ENCODE data around the gene TRIM39. TPM values are rescaled to one million over a fixed set of nuclear protein-coding genes. Genes with fewer than 3 reads are reported as not detected.

The TRIM39 gene
- total and polyA plus RNA-seq, 2 donors (not counting 1 experiment from before 2014, with no cell fraction given): 18.1 to 31.4 TPM

- Mint-ChIP-seq H3K27me3 (no peaks in the 10 kb centered on the region), H3K4me1 (peaks cover 47% of the 10 kb centered on the region), H3K9me3 (ENCODE audit: insufficient read depth) (no peaks in the 10 kb centered on the region), H3K27ac (peak overlapping the region; percentile 98), H3K4me3 (peak overlapping the region; percentile 97)
- POLR2A ChIA-PET: interaction anchor here (1.4 kb wide), 1 partner anchor 19 kb away, joined by 5 read pairs; the partner anchor contains the start of gene TRIM39
- Histone ChIP-seq H3K9ac (ENCODE audit: low read length) (peak overlapping the region; percentile 80), H4K20me1 (ENCODE audit: control insufficient read depth, insufficient read depth, low read length, poor library complexity, severe bottlenecking) (no peaks in the 10 kb centered on the region), H2AFZ (ENCODE audit: insufficient read depth, low read depth, low read length, poor library complexity, severe bottlenecking) (no peak overlapping the region), H3K9me3 (ENCODE audit: control extremely low read depth in 1 of 3, control insufficient read depth in 2 of 3, insufficient read depth in 1 of 3, low read length in 2 of 3) (no peaks in the 10 kb centered on the region), H3K27me3 (replicated peaks in 1 of 4; ENCODE audit: control extremely low read depth in 1 of 4, control insufficient read depth in 3 of 4, insufficient read depth in 4 of 4, low read length in 3 of 4) (no peaks in the 10 kb centered on the region), H3K4me2 (replicated peaks; ENCODE audit: low read depth, low read length, poor library complexity, severe bottlenecking) (peak overlapping the region; percentile 72), H3K79me2 (ENCODE audit: control insufficient read depth, insufficient read depth, low read length) (peaks cover 8% of the 10 kb centered on the region), H3K27ac (ENCODE audit: low read length in 2 of 2) (no peak overlapping the region), H3K4me3 (ENCODE audit: control extremely low read depth in 1 of 5, extremely low read depth in 1 of 5, insufficient read depth in 1 of 5, low read depth in 2 of 5, low read length in 4 of 5) (peak overlapping the region in 4 of 5 experiments; percentile 78 to 98 (median 87)), H3K4me1 (ENCODE audit: control insufficient read depth in 2 of 2, insufficient read depth in 2 of 2, low read length in 2 of 2) (peaks cover 30 to 34% of the 10 kb centered on the region in 2 donors), H3K36me3 (replicated peaks in 1 of 2; ENCODE audit: control extremely low read depth in 1 of 2, control insufficient read depth in 1 of 2, extremely low read depth in 1 of 2, insufficient read depth in 2 of 2, low read length in 1 of 2) (peaks cover 1 to 27% of the 10 kb centered on the region in 2 experiments)
- DNase-seq (no peak), ATAC-seq (ENCODE audit: low read depth) (no peak)
- intact Hi-C loops (cut with micrococcal nuclease): loop anchor here (1.0 kb wide), 4 partner anchors 11 to 133 kb away; partner anchors contain the start of genes TRIM26 and TRIM39
- WGBS (ENCODE audit: insufficient coverage): 90% methylated on average over 2 of the region's 4 CpGs
- CTCF ChIA-PET: no interaction called here
- TF ChIP-seq, protein P1, sequence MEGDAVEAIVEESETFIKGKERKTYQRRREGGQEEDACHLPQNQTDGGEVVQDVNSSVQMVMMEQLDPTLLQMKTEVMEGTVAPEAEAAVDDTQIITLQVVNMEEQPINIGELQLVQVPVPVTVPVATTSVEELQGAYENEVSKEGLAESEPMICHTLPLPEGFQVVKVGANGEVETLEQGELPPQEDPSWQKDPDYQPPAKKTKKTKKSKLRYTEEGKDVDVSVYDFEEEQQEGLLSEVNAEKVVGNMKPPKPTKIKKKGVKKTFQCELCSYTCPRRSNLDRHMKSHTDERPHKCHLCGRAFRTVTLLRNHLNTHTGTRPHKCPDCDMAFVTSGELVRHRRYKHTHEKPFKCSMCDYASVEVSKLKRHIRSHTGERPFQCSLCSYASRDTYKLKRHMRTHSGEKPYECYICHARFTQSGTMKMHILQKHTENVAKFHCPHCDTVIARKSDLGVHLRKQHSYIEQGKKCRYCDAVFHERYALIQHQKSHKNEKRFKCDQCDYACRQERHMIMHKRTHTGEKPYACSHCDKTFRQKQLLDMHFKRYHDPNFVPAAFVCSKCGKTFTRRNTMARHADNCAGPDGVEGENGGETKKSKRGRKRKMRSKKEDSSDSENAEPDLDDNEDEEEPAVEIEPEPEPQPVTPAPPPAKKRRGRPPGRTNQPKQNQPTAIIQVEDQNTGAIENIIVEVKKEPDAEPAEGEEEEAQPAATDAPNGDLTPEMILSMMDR (IDR thresholded peaks at IDR 0.05): no peak
- TF ChIP-seq EZH2 (IDR thresholded peaks at IDR 0.05; ENCODE audit: borderline replicate concordance, insufficient read depth, low read depth, low read length, poor library complexity, severe bottlenecking): no peak
These were observed 19.1 kb downstream of the TRIM39 start for GRCh38 chr6:30345852-30346251.

DNA sequence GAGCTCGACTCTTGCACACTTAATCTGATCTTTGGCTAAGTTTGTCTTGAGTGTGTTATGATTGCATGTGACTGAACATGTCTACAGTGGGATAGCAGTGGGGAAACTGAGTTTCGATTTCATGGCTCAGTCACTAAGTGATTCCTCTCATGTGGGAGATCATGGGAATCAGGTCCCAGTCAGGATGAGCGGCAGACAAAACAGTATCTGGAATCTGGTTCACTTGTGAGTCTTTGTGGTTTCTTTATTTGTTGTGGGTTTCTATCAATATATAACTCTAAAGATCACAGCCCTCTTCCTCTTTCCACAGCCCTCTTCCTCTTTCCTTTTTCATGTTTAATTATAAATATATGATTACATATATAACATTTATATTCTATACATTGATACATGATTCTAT lies 22.2 kb downstream of the TRIM39 start:
- ChIA-PET CTCF (no interaction called here), POLR2A (no interaction called here)
- 90% methylated on average over 2 of the region's 3 CpGs for WGBS (ENCODE audit: insufficient coverage)
- no peak overlapping the region for H2AFZ ChIP-seq (ENCODE audit: insufficient read depth, low read depth, low read length, poor library complexity, severe bottlenecking)
- DNase-seq: no peak
- intact Hi-C loops (cut with micrococcal nuclease): no loop called here
- H4K20me1 ChIP-seq (ENCODE audit: control insufficient read depth, insufficient read depth, low read length, poor library complexity, severe bottlenecking): no peaks in the 10 kb centered on the region
- no peak for TF ChIP-seq EZH2 (IDR thresholded peaks at IDR 0.05; ENCODE audit: borderline replicate concordance, insufficient read depth, low read depth, low read length, poor library complexity, severe bottlenecking)
- TF ChIP-seq, protein P1 (IDR thresholded peaks at IDR 0.05): no peak
- H3K9me3 ChIP-seq (ENCODE audit: control extremely low read depth in 1 of 3, control insufficient read depth in 2 of 3, insufficient read depth in 1 of 3, low read length in 2 of 3): no peaks in the 10 kb centered on the region
- H3K4me1 ChIP-seq (ENCODE audit: control insufficient read depth in 2 of 2, insufficient read depth in 2 of 2, low read length in 2 of 2): peaks cover 30 to 34% of the 10 kb centered on the region in 2 donors
- no peak overlapping the region for H3K9ac ChIP-seq (ENCODE audit: low read length)
- no peak for ATAC-seq (ENCODE audit: low read depth)
- H3K27me3 ChIP-seq (replicated peaks in 1 of 4; ENCODE audit: control extremely low read depth in 1 of 4, control insufficient read depth in 3 of 4, insufficient read depth in 4 of 4, low read length in 3 of 4): no peaks in the 10 kb centered on the region
- H3K4me2 ChIP-seq (replicated peaks; ENCODE audit: low read depth, low read length, poor library complexity, severe bottlenecking): peak overlapping the region; percentile 34
- H3K27ac Mint-ChIP-seq: peak overlapping the region; percentile 76
- peaks cover 0 to 11% of the 10 kb centered on the region in 2 experiments for H3K36me3 ChIP-seq (replicated peaks in 1 of 2; ENCODE audit: control extremely low read depth in 1 of 2, control insufficient read depth in 1 of 2, extremely low read depth in 1 of 2, insufficient read depth in 2 of 2, low read length in 1 of 2)
- H3K9me3 Mint-ChIP-seq (ENCODE audit: insufficient read depth): no peaks in the 10 kb centered on the region
- H3K4me3 ChIP-seq (ENCODE audit: control extremely low read depth in 1 of 5, extremely low read depth in 1 of 5, insufficient read depth in 1 of 5, low read depth in 2 of 5, low read length in 4 of 5): no peak overlapping the region
- no peak overlapping the region for H3K27ac ChIP-seq (ENCODE audit: low read length in 2 of 2)
- peak overlapping the region; percentile 73 for H3K4me3 Mint-ChIP-seq
- peaks cover 51% of the 10 kb centered on the region for H3K4me1 Mint-ChIP-seq
- H3K79me2 ChIP-seq (ENCODE audit: control insufficient read depth, insufficient read depth, low read length): peaks cover 8% of the 10 kb centered on the region
- H3K27me3 Mint-ChIP-seq: peaks cover 3% of the 10 kb centered on the region
